Lower lobe of right lung (tissue), 2 donors: ENCODE data around the gene CCDC122. TPM values are rescaled to one million over a fixed set of nuclear protein-coding genes. Genes with fewer than 3 reads are reported as not detected.
"Not testable (repeated sequence)": the region's sequence is repeated elsewhere in the genome, so short reads cannot be mapped to it uniquely, and the experiment has no call there.

ENCODE experiments used
- ATAC-seq, 2 donors: fragments of 200-7000 bp; cut with Tn5 transposase; one replicate each; pipeline ENCODE4 v1.9.1; 2020 to 2022; ENCODE audit warnings: mild to moderate bottlenecking in 2 of 2, moderate library complexity in 2 of 2
- DNase-seq: peaks from one replicate; pipeline ENCODE4 v3.0.0-alpha.2; 2020
- H3K27ac ChIP-seq: fragments of 200-600 bp; one replicate; pipeline ENCODE4 v1.8.0; 2022
- H3K27me3 ChIP-seq: fragments of 200-600 bp; one replicate; pipeline ENCODE4 v1.8.0; 2022; ENCODE audit warnings: low read depth
- H3K36me3 ChIP-seq: fragments of 200-600 bp; one replicate; pipeline ENCODE4 v1.8.0; 2022; ENCODE audit warnings: mild to moderate bottlenecking
- H3K4me1 ChIP-seq: fragments of 200-600 bp; one replicate; pipeline ENCODE4 v1.8.0; 2022
- H3K4me3 ChIP-seq: fragments of 200-600 bp; one replicate; pipeline ENCODE4 v1.8.0; 2022; ENCODE audit warnings: mild to moderate bottlenecking
- H3K9me3 ChIP-seq: fragments of 200-600 bp; one replicate; pipeline ENCODE4 v1.8.0; 2022
- intact Hi-C: fragments of 100-400 bp; cut with DNase I; formaldehyde crosslinking; loops from one replicate; pipeline ENCODE4 v1.11.0; 2022
- total RNA-seq: library from RNA; stranded (reverse); fragmentation: NEBNext Ultra II Directional; extraction: Animal tissue kit (Norgen Biotek cat#: 25700); gene quantifications from one replicate; pipeline ENCODE4 v1.2.1, GENCODE V29; 2021
- TF ChIP-seq, protein P1 (sequence below): fragments of 200-600 bp; IDR thresholded peaks from one replicate; pipeline ENCODE4 v1.8.0; 2022; ENCODE audit warnings: antibody characterized with exemption, mild to moderate bottlenecking
- donor health status: DM: no; HTN: yes; CAD: no; lungs with severe emphysema.

The CCDC122 gene
- total RNA-seq, 1 donor from 2014 or later = 4.8 TPM

DNA sequence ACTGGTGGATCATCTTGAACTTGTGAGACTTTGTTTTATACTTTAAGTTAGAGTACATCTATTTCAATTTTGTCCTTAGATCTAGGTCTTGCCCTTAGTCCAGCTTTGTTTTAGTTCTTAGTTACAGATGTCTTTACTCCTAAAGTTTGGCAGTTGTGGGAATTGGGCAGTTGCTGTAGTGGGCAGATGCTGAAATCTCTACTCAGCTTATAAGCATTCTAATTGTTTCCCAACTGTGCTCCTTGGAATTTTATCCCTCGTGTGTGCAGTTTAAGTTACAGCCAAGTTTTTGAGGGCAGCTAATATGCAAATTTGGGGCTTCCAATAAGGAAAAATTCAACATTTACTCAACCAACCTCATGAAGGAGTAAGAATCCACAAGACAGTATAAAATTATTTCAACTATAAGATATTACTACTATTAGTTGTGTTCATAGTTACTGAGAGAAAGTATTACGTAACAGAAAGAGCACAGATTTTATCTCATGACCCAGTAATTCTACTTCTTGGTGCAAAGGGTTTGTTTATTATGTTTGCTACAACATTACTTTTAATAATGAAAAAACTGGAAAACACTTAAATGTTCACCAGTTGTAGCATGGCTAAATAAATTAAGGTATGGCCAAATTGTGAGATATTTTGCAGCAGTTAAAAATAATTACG, 32.9 kb downstream of the CCDC122 start:
- no peak for ATAC-seq
- TF ChIP-seq, protein P1, sequence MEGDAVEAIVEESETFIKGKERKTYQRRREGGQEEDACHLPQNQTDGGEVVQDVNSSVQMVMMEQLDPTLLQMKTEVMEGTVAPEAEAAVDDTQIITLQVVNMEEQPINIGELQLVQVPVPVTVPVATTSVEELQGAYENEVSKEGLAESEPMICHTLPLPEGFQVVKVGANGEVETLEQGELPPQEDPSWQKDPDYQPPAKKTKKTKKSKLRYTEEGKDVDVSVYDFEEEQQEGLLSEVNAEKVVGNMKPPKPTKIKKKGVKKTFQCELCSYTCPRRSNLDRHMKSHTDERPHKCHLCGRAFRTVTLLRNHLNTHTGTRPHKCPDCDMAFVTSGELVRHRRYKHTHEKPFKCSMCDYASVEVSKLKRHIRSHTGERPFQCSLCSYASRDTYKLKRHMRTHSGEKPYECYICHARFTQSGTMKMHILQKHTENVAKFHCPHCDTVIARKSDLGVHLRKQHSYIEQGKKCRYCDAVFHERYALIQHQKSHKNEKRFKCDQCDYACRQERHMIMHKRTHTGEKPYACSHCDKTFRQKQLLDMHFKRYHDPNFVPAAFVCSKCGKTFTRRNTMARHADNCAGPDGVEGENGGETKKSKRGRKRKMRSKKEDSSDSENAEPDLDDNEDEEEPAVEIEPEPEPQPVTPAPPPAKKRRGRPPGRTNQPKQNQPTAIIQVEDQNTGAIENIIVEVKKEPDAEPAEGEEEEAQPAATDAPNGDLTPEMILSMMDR = no peak
- Histone ChIP-seq H3K4me3 (no peak overlapping the region), H3K27me3 (no peaks in the 10 kb centered on the region), H3K27ac (no peak overlapping the region), H3K9me3 (peaks cover 16% of the 10 kb centered on the region), H3K36me3 (no peaks in the 10 kb centered on the region), H3K4me1 (no peaks in the 10 kb centered on the region)
- no peak for DNase-seq
- intact Hi-C loops = no loop called here

DNA sequence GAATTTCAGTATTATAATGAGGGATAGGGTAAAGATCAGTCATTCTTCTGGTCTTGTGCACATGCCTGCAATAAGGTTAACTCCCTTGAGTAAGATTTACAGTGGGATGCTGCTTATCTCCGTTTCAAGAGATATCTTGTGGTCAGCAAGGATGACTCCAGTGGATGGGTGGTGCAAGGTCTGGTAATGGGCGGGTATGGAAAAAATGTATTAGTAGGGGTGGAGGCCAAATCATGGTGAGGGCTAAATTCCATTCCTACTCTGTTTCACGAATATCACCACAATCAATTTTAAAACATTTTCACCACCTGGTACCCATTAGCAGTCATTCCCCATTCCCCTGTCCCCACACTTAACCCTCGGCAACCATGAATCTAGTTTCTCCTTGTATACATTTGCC, 40.6 kb downstream of the CCDC122 start:
- Histone ChIP-seq H3K4me3 (no peak overlapping the region), H3K27me3 (no peaks in the 10 kb centered on the region), H3K36me3 (no peaks in the 10 kb centered on the region), H3K27ac (no peak overlapping the region), H3K9me3 (no peaks in the 10 kb centered on the region), H3K4me1 (no peaks in the 10 kb centered on the region)
- intact Hi-C loops = no loop called here
- TF ChIP-seq, protein P1 = no peak
- DNase-seq (no peak), ATAC-seq (no peak)

DNA sequence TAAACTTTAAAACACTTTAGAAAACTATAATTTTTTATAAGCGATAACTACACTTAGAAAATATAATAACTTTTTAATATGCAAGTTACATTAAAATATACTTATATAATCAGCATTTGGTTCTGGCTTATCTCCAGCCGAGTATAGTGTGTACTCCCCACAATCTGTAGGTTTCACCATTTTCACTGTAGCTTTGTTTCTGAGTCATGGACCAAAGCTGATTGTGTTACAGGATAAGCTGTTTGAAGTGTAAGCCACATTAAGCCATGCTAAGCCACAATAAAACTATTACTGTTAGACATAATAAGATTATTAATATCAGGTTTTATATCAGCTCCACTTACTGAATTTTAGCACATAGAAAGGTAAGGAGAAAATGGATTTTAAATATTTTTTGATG, 43.8 kb downstream of the CCDC122 start:
- TF ChIP-seq, protein P1 = no peak
- Histone ChIP-seq H3K4me3 (no peak overlapping the region), H3K9me3 (no peaks in the 10 kb centered on the region), H3K36me3 (no peaks in the 10 kb centered on the region), H3K27me3 (no peaks in the 10 kb centered on the region), H3K27ac (no peak overlapping the region), H3K4me1 (no peaks in the 10 kb centered on the region)
- intact Hi-C loops = no loop called here
- ATAC-seq (no peak), DNase-seq (no peak)

DNA sequence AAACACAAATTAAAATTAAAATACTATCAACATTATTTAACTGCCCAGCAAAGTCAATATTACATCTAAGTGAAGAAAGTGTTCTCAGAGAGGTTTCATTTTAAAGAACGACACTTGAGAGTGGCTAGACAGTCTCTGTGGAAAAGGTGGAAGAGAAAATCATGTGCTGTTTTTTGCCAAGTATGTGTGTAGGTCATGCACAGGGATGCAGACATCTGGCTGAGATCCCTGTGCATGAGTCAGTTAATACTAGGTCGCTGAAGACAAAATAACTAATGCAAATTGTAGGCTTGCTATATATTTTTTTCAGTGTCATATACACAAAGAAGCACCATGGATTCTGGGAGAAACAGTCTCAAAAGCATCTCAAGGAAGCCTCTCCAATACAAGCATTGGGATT, 48.5 kb downstream of the CCDC122 start:
- Histone ChIP-seq H3K4me1 (no peaks in the 10 kb centered on the region), H3K9me3 (no peaks in the 10 kb centered on the region), H3K27me3 (no peaks in the 10 kb centered on the region), H3K4me3 (no peak overlapping the region), H3K27ac (no peak overlapping the region), H3K36me3 (no peaks in the 10 kb centered on the region)
- TF ChIP-seq, protein P1 = no peak
- ATAC-seq (no peak), DNase-seq (no peak)
- intact Hi-C loops = no loop called here

DNA sequence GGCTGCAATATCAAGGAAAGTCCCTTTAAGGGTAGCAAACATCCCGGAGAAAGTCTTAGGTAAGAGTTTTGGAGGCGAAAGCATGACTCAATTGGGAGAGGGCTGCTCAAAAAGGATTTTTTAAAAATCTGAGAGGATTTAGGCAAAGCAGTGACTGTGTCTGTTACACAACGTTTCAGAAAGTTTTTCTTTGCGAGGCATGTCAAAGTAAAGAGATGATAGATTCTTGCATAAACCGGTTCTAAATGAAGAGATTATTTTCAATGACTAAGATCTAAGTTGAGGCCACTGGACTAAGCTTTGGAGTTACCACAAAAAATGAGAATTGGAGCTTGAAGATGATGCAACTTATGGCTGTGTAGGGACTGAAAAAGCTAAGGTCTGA, 49.1 kb downstream of the CCDC122 start:
- TF ChIP-seq, protein P1 = no peak
- intact Hi-C loops = no loop called here
- Histone ChIP-seq H3K4me1 (no peaks in the 10 kb centered on the region), H3K27ac (no peak overlapping the region), H3K36me3 (no peaks in the 10 kb centered on the region), H3K9me3 (no peaks in the 10 kb centered on the region), H3K4me3 (no peak overlapping the region), H3K27me3 (no peaks in the 10 kb centered on the region)
- ATAC-seq = no peak
- no peak for DNase-seq

DNA sequence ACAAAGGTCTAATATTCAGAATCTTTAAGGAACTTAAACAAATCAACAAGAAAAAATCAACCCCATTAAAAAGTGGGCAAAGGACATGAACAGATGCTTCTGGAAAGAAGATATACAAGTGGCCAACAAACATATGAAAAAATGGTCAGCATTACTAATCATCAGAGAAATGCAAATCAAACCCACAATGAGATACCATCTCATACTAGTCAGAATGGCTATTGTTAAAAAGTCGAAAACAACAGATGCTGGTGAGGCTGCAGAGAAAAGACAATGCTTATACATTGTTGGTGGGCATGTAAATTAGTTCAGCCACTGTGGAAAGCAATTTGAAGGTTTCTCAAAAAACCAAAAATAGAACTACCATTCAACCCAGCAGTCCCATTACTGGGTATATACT, 54.9 kb downstream of the CCDC122 start:
- H3K27me3 ChIP-seq, H3K4me1 ChIP-seq, DNase-seq, H3K27ac ChIP-seq, intact Hi-C loops, H3K4me3 ChIP-seq, H3K9me3 ChIP-seq, ATAC-seq, H3K36me3 ChIP-seq: not testable (repeated sequence)
